Measurements from ENCODE around the gene NNT.
"Not testable (repeated sequence)": the region's sequence is repeated elsewhere in the genome, so short reads cannot be mapped to it uniquely, and the experiment has no call there.

Gene NNT

GRCh38 chr5:43602461-43603343, at the start of gene NNT:
Gene NNT (plus strand): TSS chr5:43603180. CDS start chr5:43609196, 6,016 bp downstream.
- DNase-seq = peak; percentile 71 to 77

- DNase-seq = no peak
Measured at GRCh38 chr5:43553381-43553780, 49.6 kb upstream of the NNT start.

GRCh38 chr5:43554497-43554896, 48.5 kb upstream of the NNT start:
- DNase-seq = no peak

- peak; percentile 49 to 52 for DNase-seq
Measured at GRCh38 chr5:43555895-43556606, 46.9 kb upstream of the NNT start.

- not testable (repeated sequence) for DNase-seq
Measured at GRCh38 chr5:43556607-43556856, 46.4 kb upstream of the NNT start.

- DNase-seq = peak; percentile 76 to 79
Measured at GRCh38 chr5:43556857-43557542, 46.0 kb upstream of the NNT start, which contains the start of gene PAIP1. Gene PAIP1 (minus strand): TSS chr5:43557077. CDS start chr5:43556846, 231 bp downstream.

GRCh38 chr5:43560128-43560527, 42.9 kb upstream of the NNT start:
- DNase-seq = no peak

GRCh38 chr5:43561356-43561755, 41.6 kb upstream of the NNT start:
- DNase-seq = no peak

- DNase-seq = no peak
Measured at GRCh38 chr5:43563321-43563720, 39.7 kb upstream of the NNT start.

- DNase-seq = no peak
Measured at GRCh38 chr5:43564289-43564850, 38.6 kb upstream of the NNT start.

GRCh38 chr5:43565043-43565442, 37.9 kb upstream of the NNT start:
- no peak for DNase-seq

GRCh38 chr5:43567967-43568366, 35.0 kb upstream of the NNT start:
- DNase-seq = no peak

GRCh38 chr5:43569236-43569746, 33.7 kb upstream of the NNT start:
- DNase-seq = no peak

GRCh38 chr5:43570450-43571158, 32.4 kb upstream of the NNT start:
- no peak for DNase-seq

- no peak for DNase-seq
Measured at GRCh38 chr5:43571237-43571636, 31.7 kb upstream of the NNT start.

GRCh38 chr5:43572357-43572756, 30.6 kb upstream of the NNT start:
- DNase-seq = no peak

- DNase-seq = no peak
Measured at GRCh38 chr5:43573058-43573457, 29.9 kb upstream of the NNT start.

GRCh38 chr5:43580402-43581210, 22.4 kb upstream of the NNT start:
- not testable (repeated sequence) for DNase-seq

GRCh38 chr5:43581398-43581797, 21.6 kb upstream of the NNT start:
- DNase-seq = no peak

- DNase-seq = no peak
Measured at GRCh38 chr5:43582082-43583005, 20.6 kb upstream of the NNT start.

Measured in stimulated activated CD4-positive, alpha-beta T cell treated with anti-CD3 and anti-CD28 coated beads, Interleukin-4, amount 100 ng/mL, for 4 hours (primary cell).